ENCODE results near the gene DGKQ. TPM values are rescaled to one million over a fixed set of nuclear protein-coding genes. Genes with fewer than 3 reads are reported as not detected.
"Not testable (repeated sequence)": the region's sequence is repeated elsewhere in the genome, so short reads cannot be mapped to it uniquely, and the experiment has no call there.

DGKQ gene
- total RNA-seq, 1 experiment from 2014 or later = 19.4 TPM

GRCh38 chr4:950136-951020, 23.0 kb downstream of the DGKQ start:
- H3K27me3 ChIP-seq (ENCODE audit: control insufficient read depth, insufficient read depth, low read length) = peaks cover 2% of the 10 kb centered on the region; the same call in 1 of the 2 replicates
- peak; percentile 55 for DNase-seq
- no peaks in the 10 kb centered on the region for H3K36me3 ChIP-seq (replicated peaks; ENCODE audit: control insufficient read depth, insufficient read depth, low read length)
- H3K4me3 ChIP-seq (ENCODE audit: insufficient read depth, low read depth, low read length) = no peak overlapping the region

- DNase-seq = peak; percentile 43
- Histone ChIP-seq H3K27me3 (ENCODE audit: control insufficient read depth, insufficient read depth, low read length) (peaks cover 2% of the 10 kb centered on the region; the same call in 1 of the 2 replicates), H3K4me3 (ENCODE audit: insufficient read depth, low read depth, low read length) (no peak overlapping the region), H3K36me3 (replicated peaks; ENCODE audit: control insufficient read depth, insufficient read depth, low read length) (no peaks in the 10 kb centered on the region)
Observed at GRCh38 chr4:949656-950055, 23.7 kb downstream of the DGKQ start.

GRCh38 chr4:948936-949300, 24.5 kb downstream of the DGKQ start:
- peak; percentile 68 for DNase-seq
- no peak overlapping the region for H3K4me3 ChIP-seq (ENCODE audit: insufficient read depth, low read depth, low read length)
- no peaks in the 10 kb centered on the region for H3K36me3 ChIP-seq (replicated peaks; ENCODE audit: control insufficient read depth, insufficient read depth, low read length)
- H3K27me3 ChIP-seq (ENCODE audit: control insufficient read depth, insufficient read depth, low read length) = peaks cover 2% of the 10 kb centered on the region; the same call in 1 of the 2 replicates

GRCh38 chr4:948101-948935, 25.1 kb downstream of the DGKQ start:
- DNase-seq = peak; percentile 71
- Histone ChIP-seq H3K36me3 (replicated peaks; ENCODE audit: control insufficient read depth, insufficient read depth, low read length) (no peaks in the 10 kb centered on the region), H3K27me3 (ENCODE audit: control insufficient read depth, insufficient read depth, low read length) (peaks cover 2% of the 10 kb centered on the region; the same call in 1 of the 2 replicates)

GRCh38 chr4:947491-947971, 25.8 kb downstream of the DGKQ start:
- H3K4me3 ChIP-seq (ENCODE audit: insufficient read depth, low read depth, low read length) = no peak overlapping the region
- no peaks in the 10 kb centered on the region for H3K36me3 ChIP-seq (replicated peaks; ENCODE audit: control insufficient read depth, insufficient read depth, low read length)
- peaks cover 2% of the 10 kb centered on the region; the same call in 1 of the 2 replicates for H3K27me3 ChIP-seq (ENCODE audit: control insufficient read depth, insufficient read depth, low read length)
- peak; percentile 71 for DNase-seq

More at GRCh38 chr4:948101-948935, 25.1 kb downstream of the DGKQ start:
- H3K4me3 ChIP-seq (ENCODE audit: insufficient read depth, low read depth, low read length) = no peak overlapping the region

GRCh38 chr4:946517-947471, 26.6 kb downstream of the DGKQ start:
- DNase-seq = peak; percentile 61
- Histone ChIP-seq H3K27me3 (ENCODE audit: control insufficient read depth, insufficient read depth, low read length) (peaks cover 2% of the 10 kb centered on the region; the same call in 1 of the 2 replicates), H3K4me3 (ENCODE audit: insufficient read depth, low read depth, low read length) (no peak overlapping the region), H3K36me3 (replicated peaks; ENCODE audit: control insufficient read depth, insufficient read depth, low read length) (no peaks in the 10 kb centered on the region)

GRCh38 chr4:946103-946450, 27.3 kb downstream of the DGKQ start:
- Histone ChIP-seq H3K4me3 (ENCODE audit: insufficient read depth, low read depth, low read length) (no peak overlapping the region), H3K27me3 (ENCODE audit: control insufficient read depth, insufficient read depth, low read length) (peaks cover 2% of the 10 kb centered on the region; the same call in 1 of the 2 replicates)
- DNase-seq = peak; percentile 67

GRCh38 chr4:945274-946102, 27.9 kb downstream of the DGKQ start:
- Histone ChIP-seq H3K27me3 (ENCODE audit: control insufficient read depth, insufficient read depth, low read length) (peaks cover 2% of the 10 kb centered on the region; the same call in 1 of the 2 replicates), H3K4me3 (ENCODE audit: insufficient read depth, low read depth, low read length) (peak overlapping the region; percentile 20), H3K36me3 (replicated peaks; ENCODE audit: control insufficient read depth, insufficient read depth, low read length) (no peaks in the 10 kb centered on the region)
- peak; percentile 79 for DNase-seq

More at GRCh38 chr4:946103-946450, 27.3 kb downstream of the DGKQ start:
- H3K36me3 ChIP-seq (replicated peaks; ENCODE audit: control insufficient read depth, insufficient read depth, low read length) = no peaks in the 10 kb centered on the region

GRCh38 chr4:939508-939907, 33.9 kb downstream of the DGKQ start:
- not testable (repeated sequence) for H3K36me3 ChIP-seq (replicated peaks; ENCODE audit: control insufficient read depth, insufficient read depth, low read length); H3K27me3 ChIP-seq (ENCODE audit: control insufficient read depth, insufficient read depth, low read length); H3K4me3 ChIP-seq (ENCODE audit: insufficient read depth, low read depth, low read length); DNase-seq

GRCh38 chr4:932713-933070, 40.7 kb downstream of the DGKQ start:
- Histone ChIP-seq H3K27me3 (ENCODE audit: control insufficient read depth, insufficient read depth, low read length) (no peaks in the 10 kb centered on the region), H3K4me3 (ENCODE audit: insufficient read depth, low read depth, low read length) (peak overlapping the region; percentile 98), H3K36me3 (replicated peaks; ENCODE audit: control insufficient read depth, insufficient read depth, low read length) (no peaks in the 10 kb centered on the region)
- peak; percentile 72 for DNase-seq

- Histone ChIP-seq H3K27me3 (ENCODE audit: control insufficient read depth, insufficient read depth, low read length) (no peaks in the 10 kb centered on the region), H3K36me3 (replicated peaks; ENCODE audit: control insufficient read depth, insufficient read depth, low read length) (no peaks in the 10 kb centered on the region), H3K4me3 (ENCODE audit: insufficient read depth, low read depth, low read length) (peak within 1 kb of the TSS; percentile 98)
- peak; percentile 99 for DNase-seq
Observed at GRCh38 chr4:931960-932712, 41.2 kb downstream of the DGKQ start, which contains the start of the genes GAK and TMEM175. Gene GAK, minus strand, starts transcription at chr4:932316. Its CDS starts 129 bp downstream, at chr4:932187. Gene TMEM175, plus strand, starts transcription at chr4:932460. Its CDS starts 15,280 bp downstream, at chr4:947740.

- Histone ChIP-seq H3K27me3 (ENCODE audit: control insufficient read depth, insufficient read depth, low read length) (no peaks in the 10 kb centered on the region), H3K36me3 (replicated peaks; ENCODE audit: control insufficient read depth, insufficient read depth, low read length) (no peaks in the 10 kb centered on the region), H3K4me3 (ENCODE audit: insufficient read depth, low read depth, low read length) (peak overlapping the region; percentile 98)
- DNase-seq = no peak
Observed at GRCh38 chr4:931194-931959, 42.0 kb downstream of the DGKQ start.
